Liver (tissue), 3 donors: Measurements from ENCODE around the gene SANBR.

Source experiments
- CTCF ChIP-seq: fragments of 150-350 bp; IDR thresholded peaks from 2 replicates; pipeline ENCODE4 v1.5.1; 2017; ENCODE audit warnings: improper control_type of control experiment, low read depth, low read length; ENCODE audit not compliant: missing input control
- JUND ChIP-seq, 2 donors: IDR thresholded peaks; 2 replicates each; pipeline ENCODE4 v1.6.1; 2016; ENCODE audit warnings: antibody characterized with exemption in 2 of 2
- donor health status: healthy.
- donor health status: healthy.

DNA sequence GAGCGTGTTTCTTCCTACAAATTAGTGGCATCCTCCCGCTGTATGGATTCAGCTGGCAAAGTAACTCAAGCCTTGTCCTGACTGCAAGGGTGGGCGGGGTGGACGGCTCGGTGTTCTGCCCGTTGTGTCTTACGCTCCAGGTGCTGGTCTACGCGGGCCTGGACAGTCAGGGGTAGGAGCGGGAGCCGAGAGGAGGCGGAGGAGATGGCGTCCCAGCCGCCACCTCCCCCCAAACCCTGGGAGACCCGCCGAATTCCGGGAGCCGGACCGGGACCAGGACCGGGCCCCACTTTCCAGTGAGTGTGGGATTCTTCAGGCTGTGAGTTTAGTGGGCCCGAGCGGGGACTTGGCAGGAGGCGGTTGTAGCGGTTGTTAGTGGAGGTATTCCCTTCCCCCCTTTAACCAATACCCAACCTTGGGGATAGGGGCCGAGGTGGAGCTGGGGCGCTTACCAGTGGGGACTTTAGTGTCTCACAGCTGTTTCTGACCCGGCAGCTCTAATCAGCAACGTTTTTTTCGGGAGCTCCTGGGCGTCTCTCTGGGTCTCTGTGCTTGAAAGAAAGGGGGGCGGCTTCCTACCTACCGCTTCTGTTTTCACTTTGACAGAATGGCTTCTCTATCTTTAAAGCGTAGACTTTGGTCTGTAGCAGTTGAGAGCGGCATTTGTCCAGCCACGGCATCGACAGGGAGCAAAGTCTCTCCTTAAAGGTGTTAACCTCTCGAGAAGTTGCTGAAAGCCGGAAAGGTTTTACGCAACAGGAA, 47.9 kb upstream of the SANBR start, which contains the start of the genes PEX13 and PUS10:
- TF ChIP-seq CTCF (no peak), JUND (IDR thresholded peaks at IDR 0.05) (peak; percentile 60 to 78)
